Erythroblast (primary cell): ENCODE results near the gene OR2L3.

Source experiments
- DNase-seq, 2 experiments: peaks; one replicate each; lab custom pipeline; 2025; lab: John Stamatoyannopoulos, UW
- GATA1 ChIP-seq: IDR thresholded peaks from 2 replicates; pipeline ENCODE4 v1.6.1; 2011; ENCODE audit warnings: low read depth, mild to moderate bottlenecking, control low read depth, low read length, moderate library complexity
- POLR2A ChIP-seq: IDR thresholded peaks from 2 replicates; pipeline ENCODE4 v1.6.1; 2011; ENCODE audit warnings: mild to moderate bottlenecking, low read length

OR2L3 gene

DNA sequence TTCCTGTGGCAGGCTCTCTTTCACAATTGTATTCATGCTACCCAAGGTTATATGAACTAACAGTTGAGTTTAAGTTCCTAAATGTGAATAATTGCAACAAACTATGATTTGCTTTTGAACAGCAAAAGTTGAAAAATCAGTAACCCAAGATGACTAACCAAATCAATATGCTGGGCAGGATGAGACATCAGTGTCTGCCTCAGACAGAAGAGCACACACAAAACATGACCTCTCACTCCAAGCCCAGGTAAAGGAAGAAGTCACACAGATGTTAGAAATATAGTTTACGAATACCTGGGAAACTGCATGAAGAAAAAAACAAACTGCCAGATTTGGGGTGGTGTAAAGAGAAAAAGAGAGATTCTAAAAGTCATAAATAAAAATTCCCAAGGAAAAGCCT is 51.9 kb downstream of the OR2L3 start:
- no peak for DNase-seq
- TF ChIP-seq POLR2A = no peak
- TF ChIP-seq GATA1 = no peak

GRCh38 chr1:248102847-248103246 is 56.2 kb downstream of the OR2L3 start:
- no peak for DNase-seq
- no peak for TF ChIP-seq POLR2A
- no peak for TF ChIP-seq GATA1

- no peak for TF ChIP-seq POLR2A
- no peak for TF ChIP-seq GATA1
- no peak for DNase-seq
Observed at GRCh38 chr1:248111157-248111556, 64.5 kb downstream of the OR2L3 start.
